GM19467 (cell line): ENCODE results near the gene SPPL2B.

Source experiments
- ATAC-seq: cut with Tn5 transposase; IDR thresholded peaks from one replicate; pipeline ENCODE4 v1.9.1; 2021; ENCODE audit warnings: mild to moderate bottlenecking, moderate library complexity; ENCODE audit not compliant: unreplicated experiment

The SPPL2B gene

GRCh38 chr19:2353887-2354592 lies 25.6 kb downstream of the SPPL2B start:
- ATAC-seq, result no peak

DNA sequence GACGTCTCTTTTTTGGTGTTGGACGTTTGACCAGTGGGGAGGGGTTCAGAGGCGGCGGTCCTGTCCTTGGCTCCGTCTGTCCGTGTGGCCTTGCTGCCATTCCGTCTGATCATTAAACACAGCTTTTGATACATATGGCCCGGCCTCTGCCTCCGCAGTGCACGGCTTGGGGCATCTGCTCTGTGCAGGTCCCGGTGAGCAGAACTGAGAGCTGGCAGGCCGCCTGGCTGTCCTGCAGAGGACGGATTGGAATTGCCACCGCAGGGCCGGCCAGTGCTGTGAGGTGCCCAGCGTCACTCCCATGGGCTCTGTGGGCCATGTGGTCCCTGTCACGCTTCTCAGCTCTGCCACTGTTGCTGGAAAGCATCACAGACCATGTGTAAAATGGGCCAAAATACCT lies 26.2 kb downstream of the SPPL2B start:
- no peak for ATAC-seq

GRCh38 chr19:2355168-2356035 lies 26.9 kb downstream of the SPPL2B start:
- ATAC-seq, result no peak

DNA sequence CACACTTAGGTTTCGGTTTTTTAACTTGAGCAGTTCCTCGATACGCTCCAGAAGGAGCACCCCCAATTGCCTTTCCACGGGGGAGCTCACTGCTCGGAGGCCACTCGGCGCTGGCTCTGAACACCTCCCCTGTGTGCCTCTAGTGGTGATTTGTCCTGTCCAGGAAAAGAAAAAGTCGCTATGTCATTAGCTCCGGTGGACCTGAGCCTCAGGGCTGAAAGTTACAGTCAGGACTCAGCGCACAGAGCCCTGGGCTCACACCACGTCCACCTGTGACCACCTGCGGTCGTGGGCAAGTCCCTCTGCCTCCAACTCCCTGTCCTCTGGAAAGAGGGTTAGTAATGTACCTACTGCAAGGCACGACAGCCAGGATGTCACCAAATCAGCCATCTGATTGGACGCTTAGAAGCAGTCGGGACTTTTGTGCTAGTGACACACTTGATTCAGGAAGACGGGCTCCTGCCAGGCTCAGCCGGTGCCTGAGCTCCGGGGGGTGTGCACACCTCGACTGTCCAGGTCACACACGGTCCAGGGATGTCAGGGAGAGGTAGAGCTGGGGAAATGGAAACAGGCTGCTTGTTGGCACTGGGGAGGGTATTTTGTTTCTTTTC lies 27.7 kb downstream of the SPPL2B start:
- no peak for ATAC-seq

DNA sequence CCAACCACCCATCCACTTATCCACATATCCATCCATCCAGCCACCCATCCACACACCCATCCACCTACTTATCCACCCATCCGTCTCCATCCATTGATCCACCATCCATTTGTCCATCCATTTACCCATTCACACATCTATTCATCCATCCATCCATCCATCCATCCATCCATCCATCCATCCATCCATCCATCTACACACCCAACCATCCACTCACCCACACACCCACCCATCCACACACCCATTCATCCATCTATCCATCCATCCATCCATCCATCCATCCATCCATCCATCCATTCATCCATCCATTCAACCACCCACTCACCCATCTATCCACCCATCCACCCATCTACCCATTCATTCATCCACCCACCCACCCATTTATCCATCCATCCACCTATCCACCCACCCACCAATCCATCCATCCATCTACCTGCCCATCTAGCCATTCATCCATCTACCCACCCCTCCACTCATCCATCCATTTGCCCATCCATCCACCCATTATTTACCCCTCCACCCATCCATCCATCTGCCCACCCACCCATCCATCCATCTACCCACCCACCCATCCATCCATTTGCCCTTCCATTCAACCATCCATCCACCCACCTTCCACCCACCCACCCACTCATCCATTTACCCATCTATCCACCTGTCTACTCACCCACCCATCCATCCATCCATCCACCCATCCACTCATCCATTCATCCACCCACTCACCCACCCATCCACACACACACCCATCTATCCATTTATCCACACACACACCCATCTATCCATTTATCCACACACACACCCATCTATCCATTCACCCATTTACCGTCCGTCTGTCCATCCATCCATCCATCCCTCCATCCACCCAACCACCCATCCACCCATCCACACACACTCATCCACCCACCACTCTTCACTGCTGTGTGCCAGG lies 29.1 kb downstream of the SPPL2B start:
- ATAC-seq, result no peak

GRCh38 chr19:2358548-2359173 lies 30.2 kb downstream of the SPPL2B start:
- ATAC-seq, result no peak

DNA sequence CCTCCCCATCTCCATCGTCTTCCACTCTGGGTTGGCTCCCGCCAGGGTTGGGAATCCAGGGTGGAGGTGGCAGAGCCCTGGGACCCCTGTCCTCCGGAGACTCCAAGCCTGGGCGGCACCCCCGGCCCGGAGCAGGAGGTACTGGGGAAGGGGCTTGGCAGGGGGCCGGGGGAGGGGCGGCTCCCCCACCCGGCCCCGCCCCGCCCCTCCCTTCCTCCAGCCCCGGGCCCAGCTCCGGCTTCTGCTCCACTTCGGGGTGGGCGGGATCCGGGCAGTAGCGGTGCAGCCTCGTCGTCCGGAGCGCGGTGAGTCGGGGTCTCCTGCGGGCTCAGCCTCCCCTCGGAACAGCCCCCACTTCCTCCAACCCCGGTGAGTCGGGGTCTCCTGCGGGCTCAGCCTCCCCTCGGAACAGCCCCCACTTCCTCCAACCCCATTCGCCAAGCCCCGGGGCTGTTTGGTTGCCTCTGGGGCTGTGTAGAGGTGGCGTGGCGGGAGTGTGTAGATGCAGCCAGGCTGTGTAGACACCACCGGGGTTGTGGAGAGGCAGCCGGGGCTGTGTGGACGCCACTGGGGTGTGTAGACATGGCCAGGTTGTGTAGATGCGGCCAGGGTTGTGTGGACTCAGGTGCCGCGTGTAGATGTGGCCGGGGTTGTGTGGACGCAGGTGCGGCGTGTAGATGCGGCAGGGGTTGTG lies 31.7 kb downstream of the SPPL2B start, which contains the start of gene TMPRSS9:
TMPRSS9 (plus strand) TSS at position 274 of the 694 bp plus-strand sequence. CDS start 29,521 bp downstream, outside the sequence.
- no peak for ATAC-seq

DNA sequence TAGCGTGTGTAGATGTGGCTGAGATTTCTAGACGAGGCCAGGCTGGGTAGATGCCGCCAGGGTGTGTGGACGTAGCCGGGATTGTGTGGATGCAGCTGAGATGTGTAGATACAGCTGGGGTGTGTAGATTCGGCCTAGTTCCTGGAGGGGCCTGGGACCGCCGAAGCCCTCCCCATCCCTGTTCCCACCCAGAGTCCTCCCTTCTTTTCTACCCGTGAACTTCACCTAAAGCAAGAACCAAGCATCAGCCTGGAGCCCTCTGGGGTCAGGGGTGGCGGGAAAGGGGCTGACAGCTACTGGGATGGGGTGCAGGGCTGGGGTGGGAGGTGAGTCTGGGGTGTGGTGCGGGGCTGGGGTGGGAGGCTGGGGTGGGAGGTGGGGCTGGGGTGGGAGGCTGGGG lies 32.3 kb downstream of the SPPL2B start:
- ATAC-seq, result no peak

DNA sequence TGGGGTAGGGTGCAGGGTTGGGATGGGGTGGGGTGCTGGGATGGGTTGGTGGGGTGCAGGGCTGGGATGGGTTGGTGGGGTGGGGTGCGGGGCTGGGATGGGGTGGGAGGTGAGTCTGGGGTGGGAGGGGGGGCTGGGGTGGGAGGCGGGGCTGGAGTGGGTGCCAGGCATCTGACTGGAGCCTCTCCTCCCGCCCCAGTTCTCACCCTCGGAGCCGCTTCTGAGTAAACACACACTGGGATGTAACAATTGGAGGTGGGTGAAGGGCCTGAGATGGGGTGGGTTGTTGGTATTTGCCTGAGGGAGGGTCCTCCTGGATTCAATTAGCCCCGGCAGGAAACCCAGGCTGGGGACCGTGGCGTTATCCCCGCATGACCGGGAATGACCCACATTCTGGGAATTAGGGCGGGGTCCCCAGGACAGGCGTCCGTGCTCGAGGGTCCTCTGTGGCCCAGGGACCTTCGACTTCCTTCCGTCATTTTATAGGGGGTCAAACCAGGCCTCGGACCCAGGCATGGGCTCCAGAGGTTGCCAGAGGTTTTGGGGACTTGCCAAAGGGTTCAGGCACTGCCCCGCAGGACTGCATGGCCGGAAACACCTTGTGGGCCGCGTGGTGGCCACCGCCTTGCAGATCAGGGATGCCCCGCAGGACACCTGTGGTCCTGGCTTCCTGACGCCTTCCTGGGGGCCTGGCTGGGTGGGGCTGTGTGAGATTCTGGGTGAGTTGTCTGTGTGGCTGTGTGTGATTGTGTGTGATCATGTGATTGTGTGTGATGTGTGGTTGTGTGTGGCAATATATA lies 33.0 kb downstream of the SPPL2B start:
- no peak for ATAC-seq

- no peak for ATAC-seq
Observed at GRCh38 chr19:2362046-2362969, 33.8 kb downstream of the SPPL2B start.

GRCh38 chr19:2362970-2363300 lies 34.5 kb downstream of the SPPL2B start:
- ATAC-seq, result no peak

GRCh38 chr19:2363419-2363818 lies 34.9 kb downstream of the SPPL2B start:
- ATAC-seq, result no peak

- ATAC-seq, result no peak
Observed at GRCh38 chr19:2365201-2365970, 36.9 kb downstream of the SPPL2B start.

- no peak for ATAC-seq
Observed at GRCh38 chr19:2371656-2372055, 43.2 kb downstream of the SPPL2B start.

- ATAC-seq, result no peak
Observed at GRCh38 chr19:2372076-2372612, 43.7 kb downstream of the SPPL2B start.

DNA sequence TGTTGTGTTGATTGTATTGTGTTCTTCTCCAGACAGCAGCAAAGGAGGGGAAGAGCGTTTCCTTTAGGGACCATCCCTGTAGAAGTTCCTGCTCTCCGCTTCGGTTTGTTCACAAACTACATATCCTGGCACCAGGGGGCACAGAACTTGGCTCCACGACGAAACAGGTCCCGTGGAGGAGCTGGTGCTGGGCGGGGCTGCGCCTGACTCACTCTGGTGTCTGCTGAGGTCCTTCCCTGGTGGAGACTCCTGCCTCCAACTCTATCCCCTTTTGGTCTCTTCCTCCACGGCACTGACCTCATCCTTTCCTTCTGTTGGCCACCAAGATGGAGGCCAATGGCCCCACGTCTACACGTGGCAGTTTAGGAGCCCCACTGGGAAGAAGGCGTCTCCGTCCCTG lies 46.3 kb downstream of the SPPL2B start:
- ATAC-seq, result no peak
